HS-27A (cell line): Measurements from ENCODE around the gene KRT35.

ENCODE experiments used
- DNase-seq: peaks from one replicate; pipeline ENCODE4 v3.0.0-alpha.2; 2012; ENCODE audit warnings: low read depth, missing footprints

Gene KRT35

DNA sequence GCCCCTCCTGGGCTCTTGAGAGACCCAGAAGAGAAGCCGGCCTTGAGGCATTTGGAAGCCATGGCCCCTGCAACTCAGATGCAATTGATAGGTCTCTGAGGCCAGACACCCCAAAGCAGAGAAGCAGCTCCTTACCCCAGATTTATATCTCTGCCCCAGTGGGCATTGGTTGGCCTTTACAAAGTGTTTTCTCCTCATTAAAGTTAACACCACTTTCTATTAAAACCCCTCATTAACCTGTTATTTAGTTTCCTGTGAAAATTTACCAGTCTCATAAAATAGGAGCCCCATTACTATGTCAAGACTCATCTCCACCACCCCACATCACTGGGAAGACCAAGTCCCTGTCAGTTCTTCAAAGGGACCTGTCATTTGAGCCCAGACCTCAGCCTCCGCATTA is at the start of gene KRT35:
KRT35 (minus strand) TSS at position 116 of the 400 bp plus-strand sequence; CDS start at position 62, 54 bp downstream.
- no peak for DNase-seq

GRCh38 chr17:41530062-41531048 is 49.4 kb upstream of the KRT35 start:
- DNase-seq: peak; percentile 65

DNA sequence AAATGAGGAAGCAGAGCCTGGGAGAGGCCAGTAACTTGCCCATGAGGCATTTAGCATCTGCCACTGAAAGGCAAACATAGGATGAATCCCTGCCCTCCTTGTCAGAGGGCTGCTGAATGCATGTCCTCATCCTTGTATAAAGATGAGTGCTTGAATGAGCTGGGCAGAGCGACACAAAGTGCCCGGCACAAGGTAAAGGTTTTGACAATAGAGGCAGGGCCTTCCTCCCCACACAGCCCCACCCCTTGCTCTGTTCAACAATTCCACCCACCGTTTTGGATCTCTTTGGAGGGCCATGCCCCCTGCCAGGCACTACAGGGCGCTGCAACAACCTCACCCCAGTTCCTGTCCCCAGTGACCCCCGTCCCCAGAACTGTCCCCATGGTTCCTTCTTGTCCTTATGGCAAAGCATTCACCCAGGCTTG is 48.6 kb upstream of the KRT35 start:
- DNase-seq: no peak

DNA sequence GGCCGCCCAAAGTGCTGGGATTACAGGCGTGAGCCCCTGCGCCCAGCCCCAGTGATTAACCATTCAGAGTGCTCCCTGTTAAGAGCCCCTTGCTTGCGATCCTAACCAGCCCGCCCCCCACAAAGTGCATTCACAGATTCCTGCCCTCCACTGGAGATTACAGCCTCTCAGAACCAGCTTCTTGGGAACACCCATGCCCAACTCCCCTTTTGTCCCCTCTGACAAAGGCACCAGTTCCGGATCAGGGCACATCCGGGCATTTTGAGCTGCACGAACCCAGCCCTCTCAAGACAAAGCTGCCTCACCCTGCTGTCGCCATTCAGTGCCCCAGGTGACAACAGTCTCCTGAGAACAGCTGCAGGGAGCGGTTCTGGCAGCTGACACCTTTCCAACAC is 48.0 kb upstream of the KRT35 start:
- DNase-seq: no peak

DNA sequence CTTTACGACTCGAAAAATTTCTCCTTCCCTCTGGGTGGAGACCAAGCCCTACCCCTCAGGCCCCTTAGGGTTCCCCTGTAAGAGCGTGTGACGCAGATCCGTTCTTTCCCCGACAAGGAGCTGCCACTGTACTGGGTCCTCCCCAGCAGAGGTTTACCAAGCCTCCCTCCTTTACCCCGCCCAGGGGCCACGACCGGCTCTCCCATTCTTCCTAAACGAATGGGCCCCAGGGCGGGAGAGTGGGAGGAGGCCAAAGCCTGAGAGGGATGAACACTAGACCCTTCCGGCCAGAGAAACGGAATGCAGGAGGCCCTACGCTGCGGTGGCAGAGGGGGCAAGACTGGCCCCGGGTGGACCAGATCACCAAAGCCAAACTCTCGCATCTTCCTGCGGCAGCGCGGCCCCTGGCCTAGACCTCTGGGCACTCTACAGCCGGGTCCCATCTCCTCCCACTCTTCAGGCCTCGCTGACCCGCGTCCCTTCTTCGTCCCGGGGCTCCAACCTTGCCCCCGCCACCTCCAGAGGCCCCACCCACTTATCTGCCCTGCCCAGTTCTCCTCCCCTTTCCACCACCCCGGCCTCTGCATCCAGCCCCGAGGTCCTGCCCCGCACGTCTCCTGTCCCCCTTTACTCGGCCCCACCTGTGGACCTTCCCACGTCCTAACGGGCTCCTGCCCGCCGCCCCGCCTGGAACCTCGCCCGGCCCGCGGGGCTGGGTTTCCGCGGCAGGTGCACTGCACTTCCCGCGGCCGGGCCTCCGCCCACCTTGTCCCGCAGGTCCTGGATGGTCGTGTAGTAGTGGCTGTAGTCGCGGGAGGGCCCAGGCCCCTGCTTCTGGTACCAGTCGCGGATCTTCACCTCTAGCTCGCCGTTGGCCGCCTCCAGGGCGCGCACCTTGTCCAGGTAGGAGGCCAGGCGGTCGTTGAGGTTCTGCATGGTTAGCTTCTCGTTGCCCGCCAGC is 46.4 kb upstream of the KRT35 start:
- no peak for DNase-seq

DNA sequence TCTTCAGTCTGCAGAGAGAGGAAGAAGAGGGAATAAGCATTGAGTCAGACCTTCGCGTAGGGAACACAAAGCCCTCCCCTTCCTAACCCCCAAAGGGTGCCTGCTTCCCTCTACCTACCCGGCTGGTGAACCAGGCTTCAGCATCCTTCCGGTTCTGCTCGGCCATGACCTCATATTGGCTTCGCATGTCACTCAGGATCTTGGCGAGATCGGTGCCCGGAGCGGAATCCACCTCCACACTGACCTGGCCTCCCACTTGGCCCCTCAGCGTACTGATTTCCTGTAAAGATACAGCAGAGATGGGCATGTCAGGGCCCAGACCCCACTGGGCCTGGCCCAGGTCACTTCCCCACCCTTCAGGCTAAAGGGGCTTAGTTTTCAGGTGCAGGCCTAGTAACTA is 43.3 kb upstream of the KRT35 start:
- DNase-seq: no peak

DNA sequence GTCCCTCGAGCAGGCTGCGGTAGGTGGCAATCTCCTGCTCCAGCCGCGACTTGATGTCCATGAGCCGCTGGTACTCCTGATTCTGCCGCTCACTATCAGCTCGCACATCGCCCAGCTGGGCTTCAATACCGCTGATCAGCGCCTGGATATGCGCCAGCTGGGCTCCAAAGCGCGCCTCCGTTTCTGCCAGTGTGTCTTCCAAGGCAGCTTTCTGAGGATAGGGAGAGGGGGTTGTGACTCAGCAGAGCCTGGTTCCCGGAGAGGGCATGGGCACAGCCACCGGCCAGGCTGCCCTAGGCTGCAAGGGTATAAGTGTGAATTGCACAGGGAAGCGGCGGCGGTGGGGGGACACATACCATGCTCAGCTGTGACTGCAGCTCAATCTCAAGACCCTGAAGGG is 42.8 kb upstream of the KRT35 start:
- DNase-seq: no peak

GRCh38 chr17:41523225-41523593 is 42.3 kb upstream of the KRT35 start:
- no peak for DNase-seq

GRCh38 chr17:41522301-41523224 is 41.6 kb upstream of the KRT35 start:
- no peak for DNase-seq

DNA sequence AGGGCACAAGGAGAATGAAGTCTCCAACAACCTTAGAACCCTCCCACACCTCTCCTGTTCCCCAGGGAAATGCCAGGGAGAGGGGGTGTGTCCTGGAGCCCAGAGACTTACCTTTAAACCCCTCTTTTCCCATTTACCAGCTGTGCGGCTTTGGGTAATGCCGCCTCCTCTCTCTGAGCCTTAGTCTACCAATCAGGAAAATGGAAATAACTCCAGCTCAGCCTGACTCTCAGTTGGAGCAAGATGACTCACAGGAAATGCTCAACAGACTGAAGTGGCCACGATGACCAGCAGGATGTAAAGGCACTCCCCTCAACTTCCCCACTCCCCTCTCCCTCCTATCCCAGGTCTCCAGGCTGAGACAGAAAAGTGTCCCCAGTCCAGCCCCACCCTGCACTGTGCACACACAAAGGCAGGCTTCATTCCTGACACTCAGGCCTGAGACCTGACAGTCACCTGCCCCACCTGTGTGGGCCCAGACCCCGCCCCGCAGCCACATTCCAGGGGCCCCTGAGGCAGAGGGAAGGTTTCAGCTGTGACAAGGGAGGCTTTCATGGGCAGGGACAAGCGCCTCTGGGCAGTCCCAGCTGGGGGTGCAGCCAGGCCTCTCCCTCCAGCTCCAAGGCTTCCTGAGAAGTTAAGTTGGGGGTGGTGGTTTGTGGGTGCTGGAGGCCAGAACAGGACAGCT is 40.8 kb upstream of the KRT35 start:
- peak; percentile 33 for DNase-seq

DNA sequence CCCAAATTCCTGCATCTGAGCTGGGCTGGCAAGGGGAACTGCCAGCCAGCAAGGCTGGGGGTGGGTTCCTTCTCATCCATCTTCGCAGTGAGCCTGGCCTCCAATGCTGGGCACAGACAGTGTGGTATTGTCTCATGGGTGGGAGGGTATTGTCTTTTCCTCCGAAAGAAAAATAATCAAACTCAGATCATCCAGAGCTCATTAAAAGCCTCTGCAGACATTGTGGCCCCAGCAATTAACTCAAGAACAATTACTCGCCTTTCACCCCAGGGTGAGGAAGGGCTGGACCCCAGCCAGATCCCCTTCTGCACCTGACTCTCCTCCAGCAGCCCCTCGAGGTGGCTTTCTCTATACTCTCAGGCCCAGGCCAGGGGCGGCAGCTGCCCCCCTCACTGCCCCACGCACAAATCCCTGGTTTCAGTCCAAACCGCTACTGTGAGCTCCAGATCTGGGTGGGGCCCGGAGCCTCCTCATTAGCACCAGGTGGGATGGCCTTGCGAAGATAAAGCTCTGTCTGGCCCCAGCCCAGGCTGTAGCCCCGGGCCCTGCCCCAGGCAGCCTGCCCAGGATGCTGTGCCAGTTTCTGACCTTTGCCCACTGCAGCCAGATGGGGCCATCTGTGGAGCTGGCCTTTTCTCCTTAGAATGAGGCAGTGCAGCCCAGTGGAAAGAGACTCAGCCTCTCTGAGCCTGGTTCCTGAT is 40.0 kb upstream of the KRT35 start:
- no peak for DNase-seq

DNA sequence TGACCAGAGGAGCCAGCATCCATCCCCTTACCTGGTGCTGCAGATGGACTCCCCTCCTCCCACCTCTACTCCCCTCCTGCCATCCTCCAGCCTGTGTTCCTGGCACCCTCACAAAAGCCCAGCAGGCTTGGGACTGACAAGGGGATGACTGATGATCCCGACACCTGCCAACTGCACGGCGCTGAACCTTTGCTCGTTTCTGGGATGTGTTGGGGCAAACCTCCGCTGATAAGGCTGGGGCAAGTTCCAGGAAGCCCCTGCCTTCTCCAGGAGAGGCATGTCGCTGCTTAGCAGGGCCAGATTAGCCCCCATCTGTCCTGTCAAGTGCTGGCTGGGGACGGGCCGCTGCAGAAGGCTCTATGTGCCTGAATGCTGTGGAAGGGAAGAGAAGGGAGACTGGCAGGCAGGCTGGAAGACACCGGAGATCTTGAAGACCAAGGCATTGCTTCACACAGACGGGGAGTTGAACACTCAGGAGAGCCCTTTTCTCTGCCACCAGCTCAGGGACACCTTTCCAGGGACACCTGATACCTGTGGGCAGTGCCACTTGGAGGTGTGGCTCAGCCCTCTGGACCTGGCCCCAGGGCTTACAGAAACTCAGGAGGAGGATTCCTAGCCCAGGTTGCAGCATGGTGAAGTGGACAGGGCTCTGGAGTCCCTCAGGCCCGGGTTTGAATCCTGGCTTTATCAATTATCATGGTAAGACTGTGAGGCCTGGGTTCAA is 38.7 kb upstream of the KRT35 start:
- DNase-seq: no peak

DNA sequence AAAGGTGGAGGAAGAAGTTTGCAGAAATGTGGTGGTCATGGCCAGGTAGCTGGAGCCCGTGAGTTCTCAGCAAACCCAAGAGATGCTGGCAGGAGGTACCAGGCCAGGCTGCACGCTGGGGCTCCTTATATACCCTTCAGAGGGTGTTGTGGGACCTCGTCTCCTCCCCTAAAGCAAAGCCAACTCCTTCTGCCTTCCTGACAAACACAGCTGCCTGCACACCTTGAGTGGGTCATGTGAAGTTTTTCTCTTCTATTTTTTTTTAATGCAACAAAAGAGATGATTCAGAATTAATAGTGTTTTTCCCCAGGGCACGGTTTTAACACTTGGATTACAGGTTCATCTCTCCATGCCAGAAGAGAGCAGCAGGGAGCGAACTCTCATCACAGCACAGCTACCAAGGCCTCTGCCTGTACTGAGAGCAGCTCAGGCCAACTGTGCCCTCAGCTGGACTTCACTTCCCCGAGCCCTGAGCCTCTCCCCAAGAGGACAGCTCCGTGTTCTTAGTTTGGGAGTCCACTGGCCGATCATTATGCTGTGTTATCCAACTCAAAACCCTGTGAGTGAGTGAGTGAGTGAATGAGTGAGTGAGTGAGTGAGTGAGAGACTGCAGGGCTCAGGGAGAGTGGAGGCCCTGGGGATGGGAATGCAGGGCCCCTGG is 38.0 kb upstream of the KRT35 start, which contains the start of gene KRT15:
KRT15 (minus strand) TSS at position 102 of the 661 bp plus-strand sequence; CDS start at position 39, 63 bp downstream.
- no peak for DNase-seq

GRCh38 chr17:41518031-41518430 is 37.1 kb upstream of the KRT35 start:
- DNase-seq: no peak

- DNase-seq: no peak
Observed at GRCh38 chr17:41516830-41517283, 35.9 kb upstream of the KRT35 start.

DNA sequence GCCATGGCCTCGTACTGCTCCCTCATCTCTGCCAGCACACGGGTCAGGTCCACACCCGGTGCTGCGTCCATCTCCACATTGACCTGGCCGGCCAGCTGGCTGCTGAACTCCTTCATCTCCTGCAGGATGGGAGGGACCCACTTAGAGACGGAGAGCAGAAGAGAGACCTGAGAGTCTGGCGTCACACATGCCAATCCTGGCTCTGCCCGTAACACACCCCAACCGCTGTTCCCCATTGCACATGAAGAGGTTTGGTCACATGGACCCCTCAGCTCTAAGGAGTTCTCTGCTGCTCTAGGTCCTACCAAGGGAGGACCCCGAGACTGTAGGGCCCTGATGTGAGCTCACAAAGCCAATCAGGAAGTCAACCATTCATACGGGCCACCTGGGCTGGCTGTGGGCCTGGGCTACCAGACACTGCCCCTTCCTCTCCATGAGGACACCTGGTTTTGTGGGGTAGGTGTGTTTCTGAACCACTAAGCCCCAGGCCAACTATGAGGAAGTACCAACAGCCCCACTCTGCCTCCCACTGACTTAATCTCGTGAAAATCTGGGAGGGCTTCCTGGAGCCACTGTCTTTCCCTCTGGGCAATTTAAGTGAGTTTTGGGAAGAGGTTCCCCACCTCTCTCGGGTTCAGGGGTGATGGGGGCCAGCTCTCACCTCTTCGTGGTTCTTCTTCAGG is 35.3 kb upstream of the KRT35 start:
- DNase-seq: no peak

DNA sequence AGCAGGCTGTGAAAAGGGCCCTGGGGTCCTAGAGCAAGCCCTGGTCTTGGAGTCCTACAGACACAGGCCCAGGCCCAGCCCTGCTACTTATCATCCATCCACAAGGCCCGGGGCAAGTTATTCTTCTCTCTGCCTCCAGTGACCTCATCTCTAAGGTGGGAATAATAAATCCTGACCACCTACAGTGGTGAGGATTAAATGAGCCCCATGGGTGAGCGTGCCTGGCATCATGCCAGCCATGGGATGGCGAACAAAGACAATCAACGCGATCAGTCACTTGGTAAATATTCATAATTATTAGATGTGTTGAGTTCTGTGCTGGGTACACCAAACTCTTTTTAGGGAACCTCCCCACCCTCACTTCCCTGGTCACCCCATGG is 32.2 kb upstream of the KRT35 start:
- DNase-seq: no peak

GRCh38 chr17:41512546-41513167 is 31.7 kb upstream of the KRT35 start:
- no peak for DNase-seq
